ENCODE measurements around the gene BHLHE23.

BHLHE23 gene

DNA sequence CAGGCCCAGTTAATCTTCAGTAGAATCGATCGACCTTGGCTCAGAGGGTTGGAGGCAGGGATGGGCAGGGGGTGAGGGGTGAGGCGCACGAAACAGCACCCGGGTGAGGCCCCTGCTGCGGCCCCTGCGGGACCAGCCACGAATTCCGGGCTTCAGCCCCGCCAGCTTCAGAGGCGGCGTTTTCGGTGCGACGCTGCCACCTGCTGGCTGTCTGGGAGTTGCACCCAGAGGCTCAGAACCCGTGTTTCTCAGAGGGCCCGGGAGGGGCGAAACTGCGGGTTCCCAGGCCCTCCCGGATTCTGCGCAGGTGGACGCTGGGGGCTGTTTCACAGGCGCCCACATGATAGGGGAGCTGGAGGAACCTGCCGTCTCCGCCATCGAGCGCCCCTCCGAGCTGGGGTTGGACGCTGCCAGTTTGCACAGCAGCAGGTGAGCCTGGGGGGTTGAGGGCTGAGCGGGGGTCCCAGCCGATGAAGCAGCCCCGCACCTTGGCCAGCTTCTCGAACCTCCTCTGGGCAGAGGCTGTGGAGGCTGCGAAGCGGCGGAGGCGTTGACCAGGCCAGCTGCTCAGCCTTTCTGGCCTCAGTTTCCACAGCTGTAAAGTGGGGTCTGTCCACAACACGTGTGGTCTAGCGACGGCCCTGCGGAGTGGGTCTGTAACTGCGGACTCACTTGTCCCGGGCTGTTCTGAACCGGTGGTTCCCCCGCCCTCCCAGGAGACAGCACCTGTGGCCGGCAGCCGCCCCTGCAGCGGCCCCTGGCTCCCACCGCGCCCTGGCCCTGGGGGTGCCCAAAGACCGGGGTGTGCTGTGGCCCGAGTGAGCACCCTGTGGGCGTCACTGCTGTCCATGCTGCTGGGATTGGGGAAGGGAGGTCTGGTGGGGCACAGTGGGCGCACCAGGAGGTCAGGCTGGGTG lies 2.5 kb upstream of the BHLHE23 start:
- peak; percentile 78 for DNase-seq (ENCODE audit: low read depth)

DNA sequence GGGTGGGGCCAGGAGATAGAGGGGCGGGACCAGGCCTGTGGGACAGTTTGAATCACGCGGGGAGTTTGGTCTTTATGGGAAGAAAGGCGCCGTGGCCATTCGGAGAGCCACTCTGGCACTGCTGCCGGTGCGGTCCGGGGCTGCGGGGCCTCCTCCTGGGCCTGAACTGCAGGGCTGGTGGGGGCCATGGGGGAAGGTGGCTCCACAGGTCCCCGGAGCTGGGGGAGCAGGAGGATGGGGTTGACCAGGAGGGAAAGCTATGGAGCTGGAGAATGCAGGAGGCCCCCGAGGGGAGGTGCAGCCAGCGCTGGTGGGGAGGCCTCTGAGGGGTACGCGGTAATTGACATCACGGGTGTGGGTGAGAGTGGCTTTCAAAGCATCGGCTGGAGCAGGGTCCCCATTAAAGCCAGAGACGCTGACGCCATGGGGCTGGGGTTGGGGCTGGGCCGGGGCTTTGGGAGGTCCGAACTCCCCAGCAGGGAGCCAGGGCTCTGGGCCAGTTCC lies 1.8 kb upstream of the BHLHE23 start:
- DNase-seq (ENCODE audit: low read depth): no peak

DNA sequence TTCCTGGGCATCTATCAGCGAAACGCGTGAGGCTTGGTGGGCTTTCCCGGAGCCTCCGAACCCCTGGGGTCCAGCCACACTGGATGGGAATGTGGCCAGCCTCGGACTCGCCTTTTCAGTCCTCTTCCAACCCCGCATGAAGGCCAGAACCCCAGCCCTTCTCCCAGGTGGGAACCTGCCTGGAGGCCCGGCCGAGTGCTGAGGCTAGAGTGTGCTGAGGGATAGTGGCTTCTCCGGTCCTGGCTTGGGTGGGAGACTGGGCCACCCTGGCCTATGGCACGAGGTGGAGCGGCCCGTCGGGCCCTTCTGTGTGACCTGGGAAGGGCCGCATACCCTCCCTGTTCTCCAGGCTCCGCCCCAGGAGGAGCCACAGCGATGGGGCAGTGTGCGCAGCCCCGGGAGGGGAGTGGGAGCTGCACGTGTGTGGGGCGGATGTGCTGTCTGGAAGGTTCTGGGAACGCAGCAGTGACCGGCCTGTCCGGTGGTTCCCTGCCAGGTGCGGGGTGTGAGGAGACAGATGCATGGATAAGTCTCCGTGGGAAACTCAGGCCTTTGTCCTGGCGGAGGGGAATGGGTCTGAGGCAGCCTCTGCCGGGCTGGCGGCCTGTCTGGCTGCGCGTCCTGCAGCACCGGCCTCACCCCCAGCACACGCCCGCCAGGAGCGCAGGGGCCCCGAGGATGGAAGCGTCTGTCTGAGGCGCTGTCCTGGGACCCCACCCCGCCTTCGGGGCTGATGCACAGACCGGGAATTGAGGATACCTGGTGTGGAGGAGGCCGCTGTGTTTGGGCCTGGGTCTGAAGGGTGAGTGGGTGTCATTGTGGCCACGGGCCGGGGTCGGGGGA lies 1.1 kb upstream of the BHLHE23 start:
- DNase-seq (ENCODE audit: low read depth): no peak

DNA sequence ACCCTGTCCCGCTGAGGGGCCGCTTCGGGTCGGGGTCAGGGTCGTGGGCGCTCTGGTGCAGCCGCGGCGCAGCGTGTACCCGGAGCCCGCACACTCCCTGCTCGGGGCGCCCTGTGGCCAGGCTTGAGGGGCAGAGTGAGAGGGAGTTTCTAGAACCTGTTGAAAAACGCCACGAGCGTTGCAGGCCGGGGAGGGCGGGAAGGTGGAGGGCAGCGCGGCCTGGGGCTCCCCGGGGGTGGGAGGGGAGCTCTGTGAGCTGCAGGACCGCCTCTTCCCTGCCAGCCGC lies 539 bp upstream of the BHLHE23 start:
- DNase-seq (ENCODE audit: low read depth): no peak

DNA sequence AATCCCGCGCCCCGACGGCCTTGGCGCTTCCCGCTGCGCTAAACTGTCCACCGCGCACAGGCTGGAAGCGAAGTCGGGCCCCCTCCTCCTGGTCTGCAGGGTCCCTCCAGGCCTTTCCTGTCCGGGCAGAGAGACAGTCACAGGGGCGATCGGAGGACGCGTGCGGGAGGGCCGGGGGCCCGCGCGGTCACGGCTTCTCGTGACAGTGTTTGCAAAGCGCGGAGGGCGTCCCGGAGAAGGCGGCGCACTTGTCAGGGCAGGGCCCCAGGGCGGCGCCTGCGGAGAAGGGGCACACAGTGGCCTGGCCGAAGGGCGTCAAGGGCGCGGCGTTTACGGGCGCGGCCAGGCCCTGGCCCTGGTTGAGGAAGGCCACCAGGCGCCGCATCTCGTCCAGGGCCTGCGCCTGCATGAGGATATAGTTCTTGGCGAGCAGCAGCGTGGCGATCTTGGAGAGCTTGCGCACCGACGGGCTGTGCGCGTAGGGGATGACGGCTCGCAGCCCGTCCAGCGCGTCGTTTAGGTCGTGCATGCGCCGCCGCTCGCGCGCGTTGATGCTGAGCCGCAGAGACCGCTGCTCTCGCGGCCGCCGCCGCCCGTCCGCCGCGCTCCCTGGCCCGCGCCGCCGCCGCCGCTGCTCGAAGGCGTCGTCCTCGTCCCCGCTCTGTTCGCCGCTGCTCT lies 763 bp downstream of the BHLHE23 start:
- DNase-seq (ENCODE audit: low read depth): no peak

DNA sequence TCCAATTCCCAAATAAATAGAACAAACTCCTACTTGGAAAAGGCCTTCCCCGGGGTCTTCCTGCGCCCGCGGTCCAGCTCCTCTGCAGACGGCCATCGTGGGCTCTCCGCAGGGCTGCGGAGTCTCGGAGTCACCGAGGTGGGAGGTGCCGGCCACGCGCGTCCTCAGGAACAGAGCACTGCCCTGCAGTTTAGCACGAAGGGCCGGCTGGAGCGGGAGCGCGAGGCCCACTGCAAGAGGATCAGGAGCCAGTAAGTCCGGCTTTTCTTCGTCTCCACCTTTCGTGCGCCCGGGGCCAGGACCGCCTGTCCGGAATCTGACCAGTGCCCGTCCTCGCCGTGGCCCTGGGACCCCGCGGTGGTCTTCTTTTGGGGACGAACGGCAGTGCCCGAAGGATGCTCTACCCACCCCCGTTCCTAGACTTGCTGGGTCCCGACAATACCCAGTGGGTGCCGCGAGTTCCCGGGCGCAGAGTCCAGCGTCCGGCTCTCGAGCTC lies 1.4 kb downstream of the BHLHE23 start:
- no peak for DNase-seq (ENCODE audit: low read depth)

DNA sequence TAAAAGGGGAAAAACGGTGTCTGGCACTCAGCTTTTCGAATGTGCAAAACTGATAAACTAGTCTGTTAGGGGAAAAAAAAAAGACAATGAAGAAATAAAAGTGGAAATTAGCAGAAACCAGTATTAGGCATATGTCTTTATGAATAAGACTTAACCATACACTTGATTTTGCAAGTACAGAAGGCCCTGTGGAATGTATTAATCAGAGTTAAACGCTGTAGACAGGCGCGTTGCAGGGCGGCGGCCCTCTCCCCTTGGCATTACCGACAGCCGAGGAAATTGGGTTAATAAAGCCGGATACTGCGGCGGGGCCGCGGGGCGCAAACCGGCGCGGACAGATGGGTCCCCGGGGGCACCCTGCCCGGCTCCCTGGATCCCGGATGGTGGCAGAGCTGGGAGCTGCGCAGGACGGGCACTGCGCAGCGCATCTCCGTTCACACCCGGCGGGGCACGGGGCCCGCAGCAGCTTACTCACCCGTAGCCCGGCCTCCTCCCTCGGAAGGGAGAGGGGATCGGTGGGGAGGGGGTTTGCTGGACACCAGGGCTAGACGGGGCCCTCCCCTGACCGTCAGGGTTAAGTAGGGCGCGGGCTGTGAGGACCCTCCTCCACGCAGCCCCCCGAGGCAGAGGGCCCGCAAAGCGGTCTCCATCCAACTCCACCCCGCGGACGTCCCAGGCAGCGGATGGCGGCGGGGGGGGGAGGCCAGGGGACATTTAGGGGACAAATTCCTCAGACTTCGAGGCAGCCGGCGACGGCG lies 2.0 kb downstream of the BHLHE23 start:
- DNase-seq (ENCODE audit: low read depth): no peak

DNA sequence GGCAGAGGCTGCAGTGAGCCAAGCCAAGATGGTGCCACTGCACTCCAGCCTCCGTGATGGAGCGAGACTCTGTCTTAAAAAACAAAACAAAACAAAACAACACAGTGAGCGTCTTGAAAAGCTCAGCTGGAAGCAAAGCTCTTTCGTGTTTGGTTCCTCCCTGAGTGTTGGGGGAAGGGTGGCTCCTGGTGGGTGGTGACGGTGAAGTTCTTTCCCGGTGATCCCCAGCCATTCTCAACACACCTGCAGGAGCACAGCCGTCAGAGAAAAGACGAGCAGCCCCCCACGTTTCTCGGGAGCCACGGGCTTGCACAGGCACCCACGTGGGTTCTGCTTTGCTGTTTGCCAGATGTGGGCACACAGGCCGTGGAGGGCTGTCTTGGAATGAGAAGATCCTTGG lies 3.2 kb downstream of the BHLHE23 start:
- no peak for DNase-seq (ENCODE audit: low read depth)

DNA sequence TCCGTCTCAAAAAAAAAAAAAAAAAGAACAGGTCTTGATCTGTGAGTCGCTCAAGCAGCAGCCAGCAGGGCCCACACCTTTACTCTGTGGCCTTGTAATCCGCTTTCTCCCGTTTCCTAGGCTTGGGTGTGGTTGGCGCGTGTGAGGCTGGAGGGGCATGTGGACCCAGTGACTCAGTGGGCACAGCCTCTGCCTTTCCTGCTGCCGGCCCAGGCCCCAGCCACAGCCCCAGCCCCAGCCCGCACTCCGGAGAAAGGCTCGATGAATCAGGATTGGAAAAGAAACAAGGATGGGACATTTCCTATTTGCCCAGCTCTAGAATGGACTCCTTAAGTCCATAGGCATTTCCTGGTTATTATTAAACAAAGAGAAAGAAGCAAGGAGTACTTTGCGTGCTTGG lies 4.3 kb downstream of the BHLHE23 start:
- no peak for DNase-seq (ENCODE audit: low read depth)

DNA sequence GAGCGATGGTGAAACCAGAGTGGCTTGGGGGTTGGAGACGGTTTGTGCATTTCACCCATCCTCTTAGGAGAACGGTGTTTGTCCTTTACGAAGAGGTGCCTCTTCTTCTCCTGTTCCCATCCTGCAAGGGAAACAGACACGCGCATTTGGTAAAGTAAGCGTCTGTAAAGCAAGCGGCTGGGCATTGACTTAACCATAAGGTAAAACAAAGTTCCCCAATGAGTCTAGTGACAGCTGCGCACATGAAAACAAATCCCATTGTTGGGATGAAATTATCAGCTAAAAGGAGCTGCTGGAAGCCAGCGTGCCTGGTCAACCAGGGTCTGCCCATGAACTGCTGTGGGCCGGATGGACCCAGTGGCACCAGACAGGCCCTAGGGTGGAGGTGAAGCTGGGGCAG lies 5.8 kb downstream of the BHLHE23 start:
- DNase-seq (ENCODE audit: low read depth): no peak

DNA sequence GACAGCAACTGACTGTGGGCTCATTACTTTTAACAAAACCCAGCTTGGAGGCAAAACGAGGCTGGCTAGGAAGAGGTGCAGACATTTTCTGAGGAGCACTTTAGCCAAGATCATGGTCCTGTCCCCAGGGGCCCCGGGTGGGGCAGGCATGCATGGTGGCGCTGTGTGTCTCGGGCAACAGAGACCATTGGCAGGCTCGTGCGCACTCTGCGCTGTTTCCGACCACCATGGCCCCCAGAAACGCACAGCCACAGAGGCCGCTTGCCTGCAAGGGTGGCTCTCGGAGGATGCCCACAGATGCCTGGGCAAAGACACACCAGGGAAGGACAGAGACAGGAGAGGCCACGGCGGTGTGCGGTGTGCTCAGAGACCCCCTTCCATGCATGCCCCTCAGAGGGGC lies 6.7 kb downstream of the BHLHE23 start:
- no peak for DNase-seq (ENCODE audit: low read depth)

DNA sequence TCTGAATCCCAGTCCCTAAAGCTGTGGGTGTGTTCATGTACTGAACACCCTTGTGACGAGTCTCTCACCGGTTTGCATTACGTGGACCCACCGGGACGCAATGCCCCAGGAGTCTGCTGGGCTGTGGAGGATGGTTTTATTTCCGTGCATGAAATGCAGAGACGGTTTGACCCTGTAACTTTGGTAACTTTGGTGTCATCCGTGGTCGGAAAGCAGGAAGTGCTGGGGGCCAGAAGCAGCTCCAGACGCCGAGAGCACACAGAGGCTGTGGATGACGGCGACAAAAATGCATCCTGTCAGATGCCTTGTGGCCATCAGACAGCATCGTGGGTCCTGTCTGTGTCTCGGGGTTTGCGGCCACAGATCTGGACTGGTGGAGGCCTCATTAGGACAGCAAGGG lies 7.2 kb downstream of the BHLHE23 start:
- no peak for DNase-seq (ENCODE audit: low read depth)

DNA sequence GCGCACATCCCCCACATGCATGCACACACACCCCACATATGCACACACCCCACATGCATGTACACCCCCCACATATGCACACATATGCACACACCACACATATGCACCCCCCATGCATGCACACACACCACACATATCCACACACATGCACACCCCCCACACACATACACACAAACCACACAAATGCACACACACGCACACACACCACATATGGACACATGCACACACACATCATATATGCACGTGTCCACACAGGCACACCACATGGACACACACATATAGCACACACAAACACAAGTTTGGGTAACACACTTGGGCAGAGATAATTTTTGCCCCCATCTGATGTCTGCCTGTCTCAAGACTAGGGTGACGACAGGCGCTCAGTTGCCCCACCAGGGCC lies 8.3 kb downstream of the BHLHE23 start:
- DNase-seq (ENCODE audit: low read depth): no peak

DNA sequence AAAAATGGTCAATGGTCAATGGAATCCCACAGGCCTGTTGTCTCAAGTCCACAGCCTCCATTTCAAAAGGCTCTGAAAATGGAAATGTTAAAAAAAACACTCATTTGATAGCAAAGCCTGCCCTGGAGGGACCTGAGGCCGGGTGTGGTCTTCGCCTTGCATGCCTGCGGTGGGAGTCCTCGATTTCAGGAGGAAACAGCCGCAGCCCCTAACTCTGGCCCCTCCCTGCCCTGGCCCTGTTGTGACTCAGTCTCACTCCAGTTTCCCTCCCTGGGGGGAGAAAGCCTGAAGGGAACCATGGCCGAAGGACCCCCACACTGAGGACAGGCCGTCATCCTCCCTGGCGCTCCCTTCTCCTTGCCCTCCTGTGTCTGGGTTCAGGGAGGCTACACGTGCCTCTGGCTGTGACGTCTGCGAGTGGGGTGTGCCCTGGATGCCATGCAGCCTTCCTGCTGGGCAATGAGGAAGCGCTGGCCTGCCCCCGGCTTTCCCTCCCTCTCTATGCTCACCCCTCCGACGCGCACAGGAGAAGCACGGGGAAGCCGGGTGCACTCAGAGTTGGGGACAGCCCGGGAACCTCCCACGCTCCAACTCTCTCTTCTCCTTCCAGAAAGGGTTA lies 9.2 kb downstream of the BHLHE23 start:
- DNase-seq (ENCODE audit: low read depth): no peak

DNA sequence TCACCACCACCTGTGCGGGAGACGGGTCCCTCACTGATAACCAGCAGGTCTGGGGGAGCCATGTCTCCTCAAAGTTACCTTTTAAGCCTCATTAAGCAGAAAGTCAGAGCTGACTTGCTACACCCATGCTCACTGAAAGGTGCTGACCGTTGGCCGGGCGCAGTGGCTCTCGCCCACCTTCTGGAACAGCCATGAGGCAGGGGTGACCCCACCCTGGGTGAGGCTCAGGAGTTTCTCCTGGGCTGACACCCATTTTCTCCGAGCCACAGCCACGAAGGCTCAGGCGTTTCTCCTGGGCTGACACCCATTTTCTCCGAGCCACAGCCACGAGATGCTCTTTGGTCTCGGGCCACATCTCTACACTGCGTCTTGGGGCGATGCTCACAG lies 10.2 kb downstream of the BHLHE23 start:
- DNase-seq (ENCODE audit: low read depth): no peak

DNA sequence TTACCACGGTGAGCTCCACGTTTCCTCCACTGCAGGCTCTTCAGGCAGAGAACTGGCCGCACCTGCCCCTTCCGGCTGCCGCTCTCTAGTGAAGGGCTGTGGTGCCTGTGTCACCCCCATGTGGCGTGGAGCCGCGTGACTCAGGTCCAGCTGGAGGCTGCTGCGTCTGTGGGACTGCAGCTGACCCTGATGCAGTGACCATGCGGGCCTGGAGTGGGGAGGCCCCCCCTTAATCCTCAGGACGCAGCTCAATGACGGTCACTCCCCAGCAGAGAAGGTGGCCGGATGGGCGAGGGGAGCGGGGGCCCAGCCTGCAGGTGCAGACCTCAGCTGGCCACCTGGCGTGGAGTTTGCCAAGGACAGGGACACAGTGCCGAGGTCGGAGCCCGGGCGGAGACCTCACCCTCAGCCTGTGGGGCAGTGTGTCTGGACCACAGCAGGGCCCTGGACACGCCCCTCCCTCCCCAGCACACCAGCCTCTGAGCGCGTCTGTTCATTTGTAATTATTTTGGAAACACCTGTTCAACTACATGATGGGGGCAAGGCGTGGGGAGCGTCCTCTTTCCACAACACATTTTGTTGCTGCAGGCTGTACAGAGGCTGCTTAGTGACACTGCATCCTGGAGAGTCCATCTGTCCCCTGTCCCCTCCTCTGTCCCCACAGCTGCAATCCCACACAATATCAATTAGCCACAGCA lies 10.7 kb downstream of the BHLHE23 start:
- no peak for DNase-seq (ENCODE audit: low read depth)

DNA sequence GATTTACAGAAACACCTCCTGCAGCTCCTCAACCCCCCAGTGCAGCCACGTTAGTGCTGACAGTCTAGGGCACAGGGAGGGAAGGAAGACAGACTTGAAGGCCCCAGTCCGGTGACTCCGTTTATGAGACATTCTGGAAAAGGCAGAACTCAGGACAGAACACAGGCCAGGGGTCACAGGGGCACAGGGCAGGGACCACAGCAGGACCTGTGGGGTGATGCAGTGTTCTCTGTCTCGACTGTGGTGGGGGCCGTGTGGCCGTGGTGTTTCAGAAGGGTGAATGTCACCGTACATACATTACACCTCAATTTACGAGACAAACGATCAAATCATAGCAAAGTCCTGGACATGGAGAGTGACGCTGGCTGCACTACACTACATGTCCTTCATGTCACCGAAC lies 11.3 kb downstream of the BHLHE23 start:
- no peak for DNase-seq (ENCODE audit: low read depth)

DNA sequence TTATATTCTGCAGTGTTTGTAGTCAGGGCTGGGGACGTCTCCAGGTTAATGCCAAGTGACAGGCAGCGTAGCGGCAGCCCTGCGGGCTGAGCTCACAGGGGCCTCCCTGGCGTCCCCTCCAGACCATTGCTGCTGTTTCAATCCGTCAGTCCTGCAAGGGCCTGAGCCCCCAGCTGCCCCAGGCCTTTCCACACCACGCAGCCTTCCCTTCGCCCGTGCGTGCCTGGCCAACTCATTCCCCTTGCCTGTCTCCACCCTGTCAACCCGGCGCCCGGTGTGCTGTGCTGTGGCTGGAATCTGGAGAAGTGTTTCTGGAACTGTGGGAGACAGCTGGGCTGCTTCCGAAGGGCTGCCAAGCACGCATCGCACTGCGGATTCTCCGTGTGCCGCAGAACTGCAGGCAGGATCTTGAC lies 11.9 kb downstream of the BHLHE23 start:
- no peak for DNase-seq (ENCODE audit: low read depth)

DNA sequence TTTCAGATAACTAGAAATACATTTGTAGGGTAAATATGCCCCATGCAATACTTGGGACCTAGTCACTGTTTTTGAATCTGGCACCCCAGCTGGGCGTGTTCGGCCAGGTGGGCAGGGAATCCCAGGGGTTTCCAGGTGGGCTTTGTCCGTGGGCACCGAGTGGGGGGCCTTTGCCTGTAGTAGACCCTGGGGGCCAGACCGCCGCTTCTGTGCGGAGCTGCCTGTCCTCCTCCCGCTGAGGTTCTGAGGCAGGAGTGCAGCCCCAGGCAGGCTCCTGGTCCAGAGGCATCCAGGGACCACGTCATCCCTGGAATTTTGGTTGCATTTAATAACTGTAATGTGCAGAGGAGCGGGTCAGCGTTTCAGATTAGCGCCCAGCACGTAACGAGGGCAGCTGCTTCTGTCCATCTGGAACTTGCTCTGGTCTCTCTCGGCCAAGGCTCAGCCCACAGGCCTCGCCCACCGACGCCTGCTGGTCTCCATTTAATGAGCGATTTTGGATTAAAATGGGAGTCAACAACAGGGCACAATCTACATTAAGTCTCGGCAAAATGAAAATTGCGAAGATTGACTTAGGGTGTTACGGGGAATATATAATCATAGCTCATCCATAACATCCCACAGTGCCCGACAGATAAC lies 12.8 kb downstream of the BHLHE23 start:
- no peak for DNase-seq (ENCODE audit: low read depth)

DNA sequence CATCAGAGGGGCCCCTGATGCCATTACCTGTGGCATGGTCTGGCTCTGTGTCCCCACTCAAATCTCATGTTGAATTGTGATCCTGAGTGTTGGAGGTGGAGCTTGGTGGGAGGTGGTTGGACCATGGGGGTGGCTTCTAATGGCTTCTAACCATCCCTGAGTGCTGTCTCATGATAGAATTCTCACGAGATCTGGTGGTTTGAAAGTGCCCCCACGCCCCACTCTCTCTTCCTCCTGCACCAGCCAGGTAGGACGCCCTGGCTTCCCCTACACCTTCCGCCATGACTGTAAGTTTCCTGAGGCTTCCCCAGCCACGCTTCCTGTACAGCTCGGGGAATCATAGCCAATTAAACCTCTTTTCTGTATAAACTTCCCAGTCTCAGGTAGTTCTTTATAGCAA lies 14.9 kb downstream of the BHLHE23 start:
- no peak for DNase-seq (ENCODE audit: low read depth)

Measured in stimulated activated CD8-positive, alpha-beta memory T cell treated with anti-CD3 and anti-CD28 coated beads, Interleukin-15, amount 100 ng/mL, for 24 hours (primary cell).